Measurements from ENCODE around the gene MAP1LC3A. TPM values are rescaled to one million over a fixed set of nuclear protein-coding genes. Genes with fewer than 3 reads are reported as not detected.
"Not testable (repeated sequence)": the region's sequence is repeated elsewhere in the genome, so short reads cannot be mapped to it uniquely, and the experiment has no call there.

Gene MAP1LC3A
- total RNA-seq, 2 donors from 2014 or later, result 22.4 to 37.6 TPM

DNA sequence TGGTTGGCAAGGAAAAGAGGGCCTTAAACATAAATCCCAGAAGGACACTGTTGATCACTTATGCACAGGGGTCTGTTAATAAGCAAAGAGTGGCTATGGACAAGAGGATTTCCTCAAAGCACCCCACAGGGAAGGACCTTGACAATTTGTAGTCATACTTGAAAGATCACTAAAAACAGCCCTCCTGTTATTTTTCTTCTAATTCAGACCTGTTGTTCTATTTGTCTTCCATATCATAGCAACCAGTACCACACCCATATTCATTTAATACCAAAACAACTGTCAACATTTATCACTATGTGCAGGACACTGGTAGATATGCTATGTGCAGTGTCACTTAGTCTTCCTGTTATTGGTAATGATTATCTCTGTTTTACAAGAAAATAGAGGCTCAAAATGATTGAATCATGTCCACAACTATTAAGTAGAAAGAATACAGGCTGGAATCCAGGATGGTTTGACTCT, 45.5 kb upstream of the MAP1LC3A start:
- H3K27ac ChIP-seq, result no peak overlapping the region
- intact Hi-C loops (cut with DNase I), result no loop called here
- DNase-seq (no peak), ATAC-seq (no peak)
- peaks cover 20% of the 10 kb centered on the region for H3K4me1 ChIP-seq
- no peaks in the 10 kb centered on the region for H3K9me3 ChIP-seq
- TF ChIP-seq CTCF (IDR thresholded peaks at IDR 0.05) (no peak), POLR2A (IDR thresholded peaks at IDR 0.05) (no peak)
- no peaks in the 10 kb centered on the region for H3K27me3 ChIP-seq
- peaks cover 0 to 2% of the 10 kb centered on the region in 2 donors for H3K36me3 ChIP-seq (replicated peaks in 1 of 2; ENCODE audit: insufficient read depth in 1 of 2, low read depth in 2 of 2)
- no peak overlapping the region for H3K4me3 ChIP-seq

DNA sequence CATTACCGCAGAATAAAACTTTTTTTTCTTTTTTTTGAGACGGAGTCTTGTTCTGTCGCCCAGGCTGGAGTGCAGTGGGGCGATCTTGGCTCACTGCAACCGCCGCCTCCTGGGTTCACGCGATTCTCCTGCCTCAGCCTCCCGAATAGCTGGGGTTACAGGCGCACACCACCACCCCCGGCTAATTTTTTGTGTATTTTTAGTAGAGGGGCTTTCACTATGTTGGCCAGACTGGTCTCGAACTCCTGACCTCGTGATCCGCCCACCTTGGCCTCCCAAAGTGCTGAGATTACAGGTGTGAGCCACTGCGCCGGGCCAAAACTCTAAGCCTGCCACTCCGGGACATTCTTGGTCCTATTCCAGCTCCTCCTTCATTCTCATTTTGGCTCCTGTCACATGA, 44.5 kb upstream of the MAP1LC3A start:
- H3K27me3 ChIP-seq; H3K4me3 ChIP-seq; ATAC-seq; H3K36me3 ChIP-seq (replicated peaks in 1 of 2; ENCODE audit: insufficient read depth in 1 of 2, low read depth in 2 of 2); H3K9me3 ChIP-seq; H3K27ac ChIP-seq; DNase-seq; intact Hi-C loops (cut with DNase I): not testable (repeated sequence)
- WGBS, 2 donors, result 76 to 82% methylated on average over 17 of the region's 17 CpGs
- peaks cover 22% of the 10 kb centered on the region for H3K4me1 ChIP-seq

GRCh38 chr20:34514897-34515483, 43.5 kb upstream of the MAP1LC3A start:
- intact Hi-C loops (cut with DNase I), result no loop called here
- Histone ChIP-seq H3K4me1 (peaks cover 22% of the 10 kb centered on the region), H3K4me3 (peak overlapping the region in 1 of 2 donors; percentile 76), H3K27ac (peak overlapping the region; percentile 74 to 93 (median 88)), H3K9me3 (no peaks in the 10 kb centered on the region), H3K27me3 (no peaks in the 10 kb centered on the region), H3K36me3 (replicated peaks in 1 of 2; ENCODE audit: insufficient read depth in 1 of 2, low read depth in 2 of 2) (no peaks in the 10 kb centered on the region)
- TF ChIP-seq POLR2A (IDR thresholded peaks at IDR 0.05), result peak in 2 of 3 donors; percentile 36
- no peak for TF ChIP-seq CTCF (IDR thresholded peaks at IDR 0.05)
- WGBS, 2 donors, result 7 to 10% methylated on average over 19 of the region's 19 CpGs
- ATAC-seq (peak; percentile 4), DNase-seq (no peak)

DNA sequence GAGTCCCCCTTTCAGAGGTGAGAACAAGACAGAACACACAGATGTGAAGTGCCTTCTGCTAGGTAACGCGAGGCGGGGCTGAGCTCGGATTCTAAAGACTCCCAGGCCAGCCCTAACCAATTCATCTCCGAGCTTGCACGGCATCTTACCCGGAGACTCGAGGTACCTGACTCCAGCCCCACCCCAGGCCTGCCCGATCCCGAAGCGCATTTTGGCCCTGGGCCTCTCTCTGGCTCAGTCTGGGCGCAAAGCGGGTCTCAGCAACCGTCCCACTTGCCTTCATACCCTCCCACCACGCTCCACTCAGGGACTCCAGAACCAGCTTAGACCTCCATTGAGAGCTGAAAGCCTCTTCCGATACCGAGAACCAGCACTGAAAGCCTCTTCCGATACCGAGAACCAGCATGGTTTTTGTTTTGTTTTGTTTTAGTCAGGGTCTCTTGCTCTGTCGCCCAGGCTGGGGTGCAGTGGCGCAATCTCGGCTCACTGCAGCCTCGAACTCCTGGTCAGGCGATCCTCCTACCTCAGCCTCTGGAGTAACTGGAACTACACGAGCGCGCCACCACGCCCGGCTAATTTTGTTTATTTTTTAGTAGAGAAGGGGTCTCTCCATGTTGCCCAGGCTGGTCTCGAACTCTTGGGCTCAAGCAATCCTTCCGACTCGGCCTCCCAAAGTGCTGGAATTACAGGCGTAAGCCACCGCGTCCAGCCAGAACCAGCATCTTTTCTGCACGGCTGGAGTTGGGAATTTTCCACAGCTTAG, 42.9 kb upstream of the MAP1LC3A start:
- H3K4me1 ChIP-seq, result peaks cover 22% of the 10 kb centered on the region
- H3K27ac ChIP-seq, result peak overlapping the region; percentile 74 to 93 (median 88)
- no peaks in the 10 kb centered on the region for H3K27me3 ChIP-seq
- TF ChIP-seq POLR2A (IDR thresholded peaks at IDR 0.05) (no peak), CTCF (IDR thresholded peaks at IDR 0.05) (no peak)
- ATAC-seq, result peak; percentile 74
- intact Hi-C loops (cut with DNase I), result no loop called here
- H3K9me3 ChIP-seq, result no peaks in the 10 kb centered on the region
- peak; percentile 72 to 80 (median 78) for DNase-seq
- peak overlapping the region; percentile 59 to 76 for H3K4me3 ChIP-seq
- H3K36me3 ChIP-seq (replicated peaks in 1 of 2; ENCODE audit: insufficient read depth in 1 of 2, low read depth in 2 of 2), result no peaks in the 10 kb centered on the region
- 0 to 1% methylated on average over 32 to 36 of the region's 36 CpGs for WGBS, 2 donors

DNA sequence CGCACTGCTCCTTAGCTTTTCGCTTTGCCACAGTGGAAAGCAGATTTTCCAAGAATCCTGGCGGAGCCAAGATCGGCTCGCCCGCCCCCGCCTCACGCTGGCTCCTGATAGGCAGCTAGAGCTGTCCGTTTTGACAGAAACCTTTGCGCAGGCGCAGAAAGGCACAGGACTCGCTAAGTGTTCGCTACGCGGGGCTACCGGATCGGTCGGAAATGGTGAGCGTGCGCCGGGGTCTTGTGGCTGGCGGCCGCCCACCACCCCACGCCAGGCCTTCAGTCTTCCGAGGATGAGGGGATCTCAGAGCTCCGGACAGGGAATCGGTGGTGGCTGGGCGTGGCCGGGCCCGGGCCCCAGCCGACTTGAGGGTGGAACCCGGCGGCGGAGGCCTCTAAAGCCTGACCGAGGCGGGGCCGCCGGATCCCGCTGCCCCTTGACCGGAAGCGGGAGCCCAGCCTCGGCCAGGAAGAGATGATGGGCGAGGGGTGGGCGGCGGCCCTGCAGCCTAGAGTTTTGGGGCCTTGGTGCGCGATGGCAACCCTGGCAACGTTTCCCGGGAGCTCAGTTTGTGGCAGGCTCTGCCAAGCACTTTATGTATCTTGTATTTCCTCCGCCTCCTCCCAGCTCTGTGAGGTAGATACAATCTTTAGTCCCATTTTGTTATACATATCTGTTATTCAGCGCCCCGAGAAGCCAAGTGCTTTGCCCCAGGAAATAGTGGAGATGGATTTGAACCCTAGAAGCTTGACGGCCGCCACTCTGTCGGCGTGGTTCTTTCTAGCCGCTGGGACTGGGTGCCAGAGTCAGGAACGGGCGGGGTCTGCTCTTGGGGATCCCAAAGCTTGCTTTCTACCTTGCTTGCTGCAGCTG, 42.0 kb upstream of the MAP1LC3A start, which contains the start of gene DYNLRB1:
Gene DYNLRB1, plus strand, starts transcription at position 176 of the 867 bp plus-strand sequence. Its CDS starts 37 bp downstream, at position 213.
- Histone ChIP-seq H3K4me3 (peak within 1 kb of the TSS; percentile 59 to 76), H3K4me1 (peaks cover 22% of the 10 kb centered on the region), H3K36me3 (replicated peaks in 1 of 2; ENCODE audit: insufficient read depth in 1 of 2, low read depth in 2 of 2) (no peaks in the 10 kb centered on the region), H3K9me3 (no peaks in the 10 kb centered on the region), H3K27ac (peak within 1 kb of the TSS; percentile 74 to 93 (median 88)), H3K27me3 (no peaks in the 10 kb centered on the region)
- WGBS, 2 donors, result 0% methylated on average over 19 to 53 of the region's 59 CpGs
- intact Hi-C loops (cut with DNase I), result no loop called here
- ATAC-seq (peak; percentile 95), DNase-seq (peak; percentile 97 to 99 (median 98))
- TF ChIP-seq CTCF (IDR thresholded peaks at IDR 0.05) (no peak), POLR2A (IDR thresholded peaks at IDR 0.05) (peak; percentile 75 to 91 (median 87))

Data from body of pancreas (tissue), 4 donors.